Measurements from ENCODE around the gene TLR4.

The TLR4 gene

GRCh38 chr9:117746263-117746662 lies 42.1 kb downstream of the TLR4 start:
- peak; percentile 9 for DNase-seq

DNA sequence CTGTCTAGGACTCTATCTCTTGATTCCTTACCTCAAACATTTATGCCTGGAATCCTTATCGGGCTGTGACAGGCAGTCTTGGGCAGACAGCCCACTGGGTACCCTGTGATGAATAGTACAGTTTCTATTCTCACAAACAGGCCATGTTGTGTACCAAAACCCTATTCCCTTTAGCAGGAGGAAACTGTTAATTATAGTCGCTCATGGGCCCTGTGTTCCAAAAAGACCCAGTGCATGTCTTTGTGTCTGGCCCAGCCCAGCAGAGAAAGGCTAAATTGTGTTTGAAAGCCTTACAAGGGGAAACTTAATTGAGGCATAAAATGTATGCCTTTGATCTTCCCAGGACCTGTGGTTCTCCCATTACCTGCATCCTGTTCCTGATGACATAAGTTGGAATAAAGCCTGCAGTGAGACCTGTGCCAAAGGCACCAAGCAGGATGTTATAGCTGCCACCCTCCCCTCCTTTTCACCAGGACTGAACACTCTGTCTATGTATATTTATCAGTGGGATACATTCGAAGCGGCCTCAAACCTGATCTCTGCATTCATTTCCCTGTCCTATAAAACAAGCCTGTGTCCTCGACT lies 43.3 kb downstream of the TLR4 start:
- DNase-seq, result no peak

DNA sequence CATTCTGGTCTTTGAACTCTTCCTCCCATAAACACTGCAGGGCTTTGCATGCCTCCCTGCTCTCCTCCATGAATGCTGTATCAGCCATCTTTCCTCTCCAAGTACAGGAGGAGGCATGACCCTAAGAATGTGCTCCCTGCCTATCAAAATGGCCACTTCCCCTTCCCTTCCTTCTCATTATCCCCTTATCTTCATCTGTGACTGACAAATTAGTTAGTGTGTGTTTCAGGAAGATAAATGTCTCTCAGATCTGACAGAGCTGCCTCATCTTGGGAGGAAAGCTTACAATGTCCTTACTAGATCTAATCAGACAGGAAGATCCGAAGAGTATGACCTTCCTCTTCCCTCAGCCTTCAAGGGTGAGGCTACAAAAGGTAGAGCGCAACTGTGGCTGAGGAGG lies 46.2 kb downstream of the TLR4 start:
- no peak for DNase-seq

- no peak for DNase-seq
Measured at GRCh38 chr9:117752894-117753293, 48.7 kb downstream of the TLR4 start.

DNA sequence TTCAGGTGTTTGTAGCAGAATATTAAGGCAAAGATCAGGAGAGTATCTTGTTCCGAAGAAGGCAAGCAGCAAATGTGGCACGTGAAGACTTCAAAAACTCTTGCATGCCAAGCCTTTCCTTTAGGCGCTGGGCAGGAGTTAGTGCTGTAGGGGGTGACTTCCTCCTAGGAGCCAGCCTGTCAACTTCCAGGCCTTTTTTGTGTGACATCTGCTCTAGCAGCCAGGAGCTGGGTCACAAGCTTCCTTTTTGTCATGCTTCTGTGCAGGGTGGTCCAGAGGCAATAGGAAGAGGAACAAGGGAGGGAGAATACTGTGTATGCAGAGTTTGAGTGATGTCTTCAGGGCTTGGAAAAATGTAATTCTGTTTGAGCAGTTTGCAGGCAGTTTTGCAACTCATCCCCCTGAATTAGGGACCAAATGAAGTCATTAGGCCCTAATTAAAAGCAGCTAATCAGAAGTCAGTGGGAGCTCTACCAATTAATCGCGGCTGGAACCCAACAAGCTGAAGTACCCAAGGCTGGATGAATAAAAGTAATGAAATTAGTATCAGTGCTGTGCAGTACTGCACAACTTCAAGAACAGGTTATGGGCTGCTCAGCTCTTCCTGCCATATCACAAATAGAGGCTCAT lies 53.5 kb downstream of the TLR4 start:
- peak; percentile 41 for DNase-seq

DNA sequence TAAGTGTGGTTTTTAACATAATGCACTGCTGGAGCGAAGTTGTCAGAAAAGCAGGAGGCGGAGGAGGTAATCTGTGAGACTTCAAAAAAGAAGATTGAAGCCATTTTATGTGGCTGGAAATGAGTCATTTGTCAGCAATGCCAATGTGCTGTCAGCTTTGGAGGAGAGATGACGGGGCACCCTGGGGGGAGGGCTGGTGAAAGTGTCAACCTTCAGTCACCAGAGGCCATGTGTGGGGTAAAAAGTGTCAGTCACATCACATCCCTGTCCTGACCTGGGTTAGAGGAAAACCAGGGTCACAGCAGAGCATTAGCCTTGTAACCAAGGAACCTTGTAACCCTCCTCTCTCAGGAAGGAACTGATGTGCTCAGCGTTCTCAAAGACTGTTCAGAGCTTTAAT lies 59.1 kb downstream of the TLR4 start:
- DNase-seq, result no peak

DNA sequence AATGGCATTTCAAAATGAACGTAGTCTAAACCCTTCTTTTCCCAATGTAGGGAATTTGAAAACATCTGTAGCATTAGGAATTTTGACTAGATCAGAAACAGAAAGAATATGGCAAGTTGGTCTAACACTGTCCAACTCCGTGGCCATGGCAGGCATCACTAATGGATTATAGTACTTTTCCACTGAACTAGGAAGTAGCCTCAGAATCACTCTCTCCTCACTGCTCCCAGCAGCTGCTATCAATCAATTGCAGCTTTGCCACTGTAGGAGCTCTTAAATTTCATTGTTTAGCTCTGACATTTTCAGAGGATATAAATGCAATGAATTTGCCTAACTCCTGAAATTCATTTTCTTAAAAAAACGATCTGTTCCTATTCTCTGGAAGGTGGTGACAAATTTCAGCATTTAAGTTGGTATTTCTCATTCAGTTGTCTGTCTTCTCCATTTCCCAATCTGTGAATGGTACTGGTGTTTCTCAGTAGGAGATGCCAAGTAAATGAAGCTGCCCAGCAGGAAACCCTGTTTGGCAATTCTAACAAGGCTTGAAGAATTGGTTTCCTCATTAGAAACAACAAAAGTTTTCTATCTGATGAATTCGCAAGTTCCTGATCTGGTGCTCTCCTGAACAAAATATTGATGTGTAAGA lies 64.7 kb downstream of the TLR4 start:
- no peak for DNase-seq

DNA sequence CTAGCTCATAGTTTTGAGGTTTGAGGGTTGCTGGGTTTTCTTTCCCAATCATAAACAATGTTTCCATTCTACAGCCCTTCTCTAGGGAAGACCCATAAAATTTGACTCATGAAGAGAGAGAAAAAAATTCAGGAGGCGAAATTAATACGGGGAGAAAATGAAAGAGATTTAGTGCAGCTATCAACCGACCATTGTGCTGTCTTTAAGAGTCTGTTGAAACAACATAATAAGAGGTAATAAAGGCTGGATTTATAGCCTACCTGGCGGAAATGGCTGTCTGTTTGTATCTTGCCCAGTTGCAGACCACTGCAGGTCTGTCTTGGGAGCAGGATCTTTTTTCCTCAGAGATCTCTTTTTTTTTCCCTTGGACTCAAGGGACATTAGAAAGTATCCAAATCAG lies 66.9 kb downstream of the TLR4 start:
- peak; percentile 8 for DNase-seq

DNA sequence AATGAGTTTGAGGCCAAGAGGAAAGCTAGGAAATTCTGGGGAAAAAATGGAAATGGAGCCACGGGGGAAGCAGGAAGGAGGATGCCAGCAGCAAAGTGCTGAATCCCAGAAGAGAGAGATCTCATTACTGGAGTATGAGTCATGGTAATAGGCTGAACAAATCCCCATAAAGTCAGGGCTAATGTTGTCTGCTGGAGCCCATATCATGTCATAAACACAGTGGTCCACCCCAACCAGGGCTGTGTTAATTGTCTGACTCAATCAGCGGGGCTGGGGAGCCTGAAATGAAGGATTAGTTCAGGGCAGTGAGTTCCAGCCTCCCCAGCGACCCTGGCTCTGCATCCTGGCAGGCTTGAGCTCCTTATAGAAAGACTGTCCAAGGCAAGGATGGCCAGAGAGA lies 68.8 kb downstream of the TLR4 start:
- DNase-seq, result no peak

Measured in NCI-H510A treated with DMSO at 0.1 percent for 48 hours (cell line).